ENCODE data around the gene PPFIA2. TPM values are rescaled to one million over a fixed set of nuclear protein-coding genes. Genes with fewer than 3 reads are reported as not detected.

The PPFIA2 gene
- polyA plus RNA-seq, 1 donor = 5.0 TPM

DNA sequence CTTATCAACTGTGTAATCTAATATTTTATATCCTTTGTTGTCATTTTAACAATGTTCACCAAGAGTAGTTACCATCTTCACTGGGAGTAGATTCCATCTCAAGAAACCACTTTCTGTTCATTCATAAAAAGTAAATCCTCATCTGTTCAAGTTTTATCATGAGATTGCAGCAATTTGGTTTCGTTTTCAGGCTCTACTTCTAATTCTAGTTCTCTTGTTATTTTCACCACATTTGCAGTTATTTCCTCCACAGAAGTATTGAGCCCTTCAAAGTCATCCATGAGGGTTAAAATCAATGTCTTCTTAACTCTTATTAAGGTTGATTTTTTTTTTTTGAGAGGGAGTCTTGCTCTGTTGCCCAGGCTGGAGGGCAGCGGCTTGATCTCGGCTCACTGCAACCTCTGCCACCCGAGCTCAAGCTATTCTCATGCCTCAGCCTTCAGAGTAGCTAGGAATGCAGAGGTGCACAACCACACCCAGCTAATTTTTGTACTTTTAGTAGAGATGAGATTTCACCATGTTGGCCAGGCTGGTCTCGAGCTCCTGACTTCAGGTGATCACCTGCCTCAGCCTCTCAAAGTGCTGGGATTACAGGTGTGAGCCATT is 404.7 kb downstream of the PPFIA2 start:
- DNase-seq = no peak

DNA sequence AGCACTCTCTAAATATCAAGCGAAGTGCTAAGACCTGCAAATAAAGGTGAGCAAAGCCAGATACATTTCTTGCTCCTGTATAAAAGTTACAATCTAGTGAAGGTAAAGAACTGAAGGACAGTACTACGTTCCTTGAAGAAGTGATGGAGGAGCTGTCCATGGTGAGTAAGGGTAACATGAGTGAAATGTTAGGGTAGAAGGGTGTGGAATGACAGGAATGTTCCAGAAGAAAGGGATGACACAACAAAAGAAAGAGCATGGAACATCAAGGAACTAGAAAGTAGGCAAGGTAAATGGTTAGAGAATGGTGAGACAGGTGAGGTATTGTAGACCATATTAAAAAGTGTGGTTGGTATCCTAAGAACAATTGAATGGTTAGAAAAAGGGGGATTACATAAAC is 408.8 kb downstream of the PPFIA2 start:
- DNase-seq = peak; percentile 4

DNA sequence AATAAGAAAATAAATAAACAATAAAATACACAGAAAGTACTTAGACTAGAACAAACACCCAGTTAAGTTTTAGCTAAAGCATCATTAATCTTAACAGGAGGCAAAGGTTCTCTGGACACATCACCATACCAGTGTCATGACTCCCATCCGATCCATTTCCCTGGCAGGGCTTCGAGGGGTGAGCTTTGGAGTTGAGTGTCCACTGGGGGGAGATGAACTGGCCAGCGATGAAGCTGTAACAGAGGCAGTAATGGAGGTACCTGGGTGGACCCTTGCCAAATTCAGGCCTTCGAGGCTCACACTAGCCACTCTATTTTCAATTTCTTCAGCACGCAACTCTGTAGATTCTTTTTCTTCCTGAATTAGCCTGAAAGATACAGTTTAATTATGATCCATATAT is 411.7 kb downstream of the PPFIA2 start:
- no peak for DNase-seq

DNA sequence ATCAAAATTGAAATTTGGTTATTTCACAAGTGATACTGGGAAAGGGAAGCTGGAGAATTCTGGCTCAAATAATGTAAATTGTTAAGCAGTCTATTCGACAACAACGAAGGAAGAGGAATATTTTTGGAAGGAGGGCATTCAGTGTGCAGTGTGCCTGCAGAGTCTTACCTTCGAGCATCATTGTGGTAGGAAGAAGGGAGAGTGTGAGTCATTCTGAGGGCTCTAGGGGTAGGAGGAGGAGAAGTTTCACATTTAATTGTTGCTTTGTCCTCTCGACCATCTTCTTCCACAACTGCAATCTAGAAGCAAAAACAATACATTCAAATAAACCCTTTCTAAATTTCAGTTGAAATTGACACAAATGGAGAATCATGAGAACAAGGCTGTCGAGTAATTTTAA is 418.2 kb downstream of the PPFIA2 start:
- DNase-seq = no peak

DNA sequence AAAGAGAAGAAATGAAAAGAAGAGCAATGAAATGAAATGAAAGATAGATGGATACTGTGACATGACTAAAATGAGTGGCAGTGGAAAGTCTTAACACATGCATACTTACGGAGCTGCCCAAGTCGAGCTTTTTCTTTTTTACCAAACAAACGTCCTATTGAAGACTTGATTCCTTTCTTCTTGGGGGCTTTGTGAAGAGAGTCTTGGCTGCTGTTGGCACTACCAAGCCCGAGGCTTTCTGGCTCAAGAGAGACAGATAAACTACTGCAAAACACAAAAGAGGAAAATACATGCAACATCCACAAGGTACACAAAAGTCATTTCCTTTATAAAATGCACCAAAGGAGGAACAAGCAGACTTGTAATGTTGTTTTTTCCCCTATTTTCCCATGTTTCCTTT is 420.1 kb downstream of the PPFIA2 start:
- DNase-seq = no peak

DNA sequence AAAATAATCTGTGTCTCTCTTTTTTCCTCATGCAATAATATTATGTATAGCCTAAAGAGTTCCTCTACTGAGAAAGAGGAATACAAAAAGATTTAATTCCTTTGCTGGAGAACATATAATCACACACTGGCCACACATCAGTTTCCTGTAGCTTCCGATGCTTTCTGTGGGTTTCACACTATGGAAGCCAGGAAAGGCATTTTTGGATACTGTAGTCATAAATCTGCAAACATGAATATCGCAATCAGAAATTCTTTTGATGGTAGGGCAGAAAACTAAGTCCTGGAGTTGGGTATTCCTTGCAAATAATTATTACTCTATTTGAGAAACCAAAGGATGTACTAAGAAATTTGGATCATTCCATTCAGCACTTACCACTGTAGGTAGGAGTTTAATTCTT is 421.3 kb downstream of the PPFIA2 start:
- no peak for DNase-seq

DNA sequence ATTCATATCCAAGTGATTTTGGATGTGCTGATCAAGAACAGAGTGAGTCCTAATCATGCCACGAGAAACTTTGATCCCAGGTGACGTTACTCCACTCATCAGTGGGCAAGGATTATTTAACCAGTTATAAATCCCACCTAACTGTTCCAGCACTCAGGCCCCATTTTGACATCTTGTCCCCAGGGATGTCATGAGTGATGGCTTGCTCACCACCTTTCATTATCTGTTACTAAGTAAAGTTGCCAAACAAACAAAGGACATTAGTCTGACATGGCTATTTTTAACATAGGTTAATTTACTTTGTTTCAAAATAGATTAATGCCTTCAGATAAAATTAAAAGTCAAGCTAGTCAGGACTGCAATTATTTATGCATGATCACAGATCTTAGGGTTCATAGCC is 425.3 kb downstream of the PPFIA2 start:
- no peak for DNase-seq

DNA sequence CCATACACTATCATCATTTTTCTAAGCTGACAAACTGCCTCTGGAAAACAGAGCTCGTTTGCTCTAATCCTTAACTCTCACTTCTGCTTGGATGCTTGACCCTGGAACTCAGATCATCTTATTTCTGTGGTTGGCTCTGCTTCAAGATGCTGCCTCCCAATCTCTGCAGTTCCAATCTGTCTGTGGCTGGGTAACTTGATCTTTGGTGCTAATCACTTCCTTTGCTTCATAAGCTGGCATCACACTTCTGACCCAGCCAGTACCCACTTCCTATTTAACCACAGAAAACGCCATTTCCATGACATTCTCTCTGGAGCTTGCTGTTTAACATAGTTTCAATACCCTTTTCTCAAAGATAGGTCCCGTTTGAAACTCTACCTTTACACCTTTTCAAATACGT is 427.1 kb downstream of the PPFIA2 start:
- no peak for DNase-seq

DNA sequence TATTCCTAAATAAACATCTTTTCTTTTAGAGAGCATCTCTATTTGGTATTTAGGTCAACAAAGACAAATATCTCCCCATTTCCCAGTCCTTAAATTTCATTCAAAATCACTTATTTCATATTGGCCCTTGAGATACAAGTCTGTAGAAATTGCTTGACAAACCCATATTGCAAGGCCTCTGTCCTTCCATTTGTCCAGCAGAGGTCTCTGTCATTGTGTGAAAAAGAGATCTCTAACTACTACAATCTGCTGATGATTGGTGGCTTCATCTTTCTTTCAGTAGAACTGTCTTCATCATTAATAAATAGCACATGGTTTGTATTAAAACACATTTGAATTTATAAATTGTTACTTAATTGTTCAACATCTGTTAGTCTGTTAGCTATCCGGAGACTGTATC is 428.7 kb downstream of the PPFIA2 start:
- DNase-seq = no peak

DNA sequence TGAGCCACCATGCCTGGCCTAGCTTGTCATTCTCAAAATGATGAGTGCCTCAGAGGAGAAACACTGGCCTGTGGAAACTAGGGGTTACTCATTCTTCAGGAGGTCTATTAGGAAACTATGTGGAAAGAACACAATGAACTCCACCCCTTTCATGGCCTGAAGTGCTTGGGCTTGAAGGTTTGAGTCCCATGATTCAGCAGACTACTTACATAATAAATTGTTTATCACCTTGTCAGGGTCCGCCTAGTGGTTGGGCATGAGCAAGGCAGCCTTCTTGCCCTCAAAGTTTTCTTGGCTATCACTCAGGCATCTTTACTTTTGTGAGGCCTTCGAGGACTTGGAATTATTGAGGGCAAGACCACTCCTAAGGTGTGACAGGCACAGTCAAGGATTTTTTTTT is 430.1 kb downstream of the PPFIA2 start:
- no peak for DNase-seq

DNA sequence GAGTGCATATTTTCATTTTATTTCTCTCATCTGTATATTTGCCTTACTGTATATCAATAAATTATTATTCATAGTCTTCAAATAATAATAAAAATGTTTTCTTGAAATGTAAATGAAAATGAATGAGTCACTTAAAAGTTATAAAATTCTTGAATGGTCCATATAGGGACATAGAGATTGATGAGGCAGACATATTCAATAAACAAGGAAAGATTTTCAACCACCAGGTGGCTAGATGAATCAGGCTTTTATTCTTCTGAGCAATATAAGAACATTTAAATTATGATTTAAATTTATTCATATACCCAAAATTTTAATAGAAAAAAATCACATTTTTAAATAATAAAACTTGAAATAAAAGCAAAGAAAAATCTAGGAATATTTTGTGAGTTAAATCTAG is 431.7 kb downstream of the PPFIA2 start:
- no peak for DNase-seq

DNA sequence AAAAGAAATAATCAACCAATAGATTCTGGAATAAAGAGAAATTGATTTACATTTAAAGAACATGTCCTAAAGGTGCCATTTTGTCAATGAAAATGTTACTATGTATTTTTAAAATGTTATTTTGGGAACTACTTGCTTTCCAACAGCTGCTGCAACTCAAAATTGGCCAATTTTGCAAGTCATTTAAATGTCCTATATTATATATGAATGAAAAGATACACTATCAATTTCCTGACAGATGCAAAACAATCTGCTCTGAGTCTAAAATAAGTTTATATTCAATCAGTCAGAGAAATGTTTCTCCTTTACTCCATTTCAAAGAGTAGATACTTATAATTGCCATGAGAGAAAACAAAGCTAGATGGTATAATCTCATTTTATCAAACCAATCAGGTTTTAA is 434.1 kb downstream of the PPFIA2 start:
- DNase-seq = no peak

DNA sequence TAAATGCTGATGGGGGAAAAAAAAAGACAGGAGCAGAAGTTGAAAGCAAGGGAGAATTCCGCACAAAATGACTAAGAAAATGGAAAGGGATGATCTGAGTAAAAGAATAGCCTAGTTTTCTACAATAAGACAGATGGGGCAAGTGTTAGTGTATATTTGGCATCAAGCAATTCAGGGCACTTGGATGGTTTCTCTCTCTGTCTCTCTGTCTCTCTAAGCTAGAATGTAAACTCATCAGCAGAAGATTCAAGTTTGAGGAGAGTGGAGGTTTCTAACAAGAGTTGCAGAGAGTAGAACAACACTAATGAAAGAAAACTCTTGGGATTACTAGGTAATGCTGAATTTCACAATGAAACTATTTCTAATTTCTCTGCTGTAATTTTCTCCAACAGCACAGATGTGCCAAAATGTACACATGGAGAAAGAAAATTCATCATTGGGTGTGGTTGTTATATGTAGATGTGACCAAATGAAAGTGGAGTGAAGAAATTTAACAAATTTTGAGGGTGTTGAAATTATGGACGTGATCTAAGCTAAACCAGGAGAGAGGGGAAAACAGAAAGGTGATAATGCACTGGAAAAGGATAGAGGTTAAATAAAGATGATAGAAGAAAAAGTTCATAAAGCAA is 444.1 kb downstream of the PPFIA2 start:
- DNase-seq = no peak

DNA sequence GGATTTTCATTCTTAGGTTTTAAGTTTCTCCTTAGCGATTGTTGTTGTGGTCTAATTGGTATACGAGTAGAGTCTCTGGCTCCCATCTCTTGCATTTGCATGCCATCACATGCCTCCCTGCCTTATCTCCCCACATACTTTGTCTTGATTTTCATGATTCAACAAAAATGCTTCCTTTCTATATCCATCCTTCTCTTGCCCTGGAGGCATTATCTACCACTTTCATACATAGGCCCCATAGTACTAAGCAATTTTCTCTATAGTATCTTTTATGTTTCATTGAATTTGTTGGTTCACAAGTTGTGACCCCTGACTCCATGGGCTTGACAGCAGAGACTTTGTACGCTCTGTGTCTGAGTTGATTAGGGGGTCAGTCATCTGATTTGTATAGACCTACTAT is 455.2 kb downstream of the PPFIA2 start:
- no peak for DNase-seq

DNA sequence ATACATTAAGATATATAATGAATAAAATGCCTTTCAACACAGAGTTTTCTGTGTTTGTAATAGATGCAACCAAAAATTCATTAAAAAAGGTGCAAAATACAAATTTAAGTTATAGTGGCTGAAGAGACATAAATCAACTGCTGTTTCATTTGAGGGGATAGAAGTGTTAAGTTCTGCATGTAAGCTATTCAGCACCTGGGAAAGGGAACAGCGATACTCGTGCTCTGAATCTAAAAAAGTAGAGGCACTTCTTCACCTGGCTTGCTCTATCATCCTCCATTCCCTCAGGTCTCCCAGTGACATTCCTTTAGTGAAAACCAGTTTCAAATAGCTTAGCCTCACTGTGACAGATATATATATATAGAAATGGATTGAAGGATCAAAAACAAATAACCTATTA is 458.7 kb downstream of the PPFIA2 start:
- DNase-seq = peak; percentile 22

DNA sequence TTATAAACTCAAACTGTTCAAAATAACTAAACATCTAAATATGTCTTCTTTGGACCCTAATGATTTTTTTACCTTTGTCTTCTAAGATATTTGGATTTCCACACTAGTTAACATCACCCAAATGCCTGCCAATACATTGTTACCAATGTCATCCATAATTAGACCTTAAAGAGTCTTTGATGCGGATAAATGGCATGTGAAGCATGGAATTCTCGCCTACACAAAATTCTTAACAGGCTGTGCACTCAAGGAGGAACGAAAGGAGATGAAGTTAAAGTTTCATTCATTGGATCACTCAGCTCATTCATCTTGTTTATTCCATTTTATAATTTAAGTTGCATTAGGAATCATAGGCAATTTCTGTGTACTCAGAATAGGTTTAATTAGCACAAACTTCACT is 461.5 kb downstream of the PPFIA2 start:
- no peak for DNase-seq

DNA sequence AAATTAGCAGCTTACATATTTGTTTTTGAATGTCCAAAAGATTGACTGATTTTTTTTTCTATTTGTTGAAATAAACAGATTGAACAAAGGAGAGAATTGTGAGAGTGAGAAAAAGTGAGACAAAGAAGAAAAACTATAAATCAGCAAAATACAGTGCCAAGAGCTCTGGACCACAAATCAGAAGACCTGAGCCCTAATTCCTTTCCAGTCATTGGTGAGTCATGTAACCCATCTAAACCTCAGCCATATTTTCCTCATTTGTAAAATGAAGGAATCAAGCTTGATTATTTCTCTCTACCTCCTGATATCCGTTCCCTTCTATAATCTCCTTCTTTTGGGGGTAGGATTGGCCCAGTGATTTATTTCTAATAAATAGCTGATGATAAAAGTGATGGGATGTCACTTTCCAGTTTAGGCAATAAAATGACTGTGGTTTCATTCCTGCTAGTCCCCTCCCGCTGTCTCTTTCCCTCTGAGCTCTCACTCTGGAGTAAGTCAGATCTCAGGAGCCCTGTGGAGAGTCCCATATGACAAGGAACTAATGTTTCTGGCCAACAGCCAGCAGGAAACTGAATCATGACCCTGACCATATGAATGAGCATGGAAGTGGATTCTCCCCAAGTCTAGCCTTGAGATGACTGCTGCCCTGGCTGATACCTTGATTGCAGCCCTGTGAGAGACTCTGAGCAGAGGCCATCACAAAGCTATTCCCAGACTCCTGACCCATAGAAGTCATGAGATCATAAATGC is 462.4 kb downstream of the PPFIA2 start:
- DNase-seq = no peak

DNA sequence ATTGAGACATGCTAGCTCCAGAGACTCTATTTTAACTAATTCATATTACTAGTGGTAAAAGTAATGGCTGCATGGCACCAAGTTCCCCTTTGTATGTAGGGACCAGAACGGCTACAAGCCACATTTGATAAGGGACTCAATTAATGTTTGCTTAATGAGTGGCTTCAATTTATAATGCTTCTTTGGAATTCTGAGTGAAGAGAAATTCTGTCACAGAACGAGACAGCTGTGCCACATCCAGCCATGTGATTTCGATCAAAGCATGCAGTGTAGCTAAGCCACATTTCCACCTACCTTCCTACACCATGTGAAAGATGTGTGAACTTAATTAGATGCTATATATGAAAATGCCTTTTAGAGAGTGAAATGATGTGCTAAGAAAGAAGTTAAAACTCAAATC is 463.9 kb downstream of the PPFIA2 start:
- DNase-seq = no peak

DNA sequence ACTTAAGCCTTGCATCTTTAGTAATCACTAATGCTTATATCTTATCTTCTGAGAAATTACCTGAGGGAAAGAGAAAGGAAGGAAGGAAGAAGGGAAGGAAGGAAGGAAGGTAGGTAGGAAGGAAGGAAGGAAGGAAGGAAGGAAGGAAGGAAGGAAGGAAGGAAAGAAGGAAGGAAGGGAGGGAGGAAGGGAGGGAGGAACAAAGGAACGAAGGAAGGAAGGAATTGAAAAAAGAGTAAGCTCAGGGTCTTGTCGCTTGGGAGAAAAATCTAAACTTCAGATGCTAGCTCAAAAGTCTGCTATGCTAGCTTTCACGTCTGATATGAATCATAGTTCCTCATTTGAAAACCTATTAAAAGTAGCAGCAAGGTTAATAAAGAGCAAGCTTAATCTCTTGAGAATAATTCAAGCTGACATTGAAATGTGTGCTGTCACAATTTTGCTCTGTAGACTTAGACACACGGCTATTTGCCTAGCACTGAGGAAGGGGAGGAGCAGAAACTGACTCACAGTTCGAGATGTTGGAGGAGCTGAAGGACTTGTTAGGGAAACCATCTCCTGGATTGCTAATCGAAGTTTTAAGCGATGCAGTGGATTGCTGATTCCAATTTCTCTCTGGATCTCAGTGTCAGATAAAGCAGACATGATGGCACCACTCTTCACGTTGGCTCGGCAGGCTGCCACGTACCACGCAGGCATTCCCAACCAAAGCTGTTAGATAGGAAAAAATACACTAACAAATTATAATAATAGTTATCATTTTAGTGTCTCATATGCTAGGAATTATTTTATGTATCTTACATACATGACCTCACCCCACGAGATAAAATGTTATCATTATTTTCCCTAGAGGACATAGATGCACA is 464.6 kb downstream of the PPFIA2 start:
- DNase-seq = no peak

DNA sequence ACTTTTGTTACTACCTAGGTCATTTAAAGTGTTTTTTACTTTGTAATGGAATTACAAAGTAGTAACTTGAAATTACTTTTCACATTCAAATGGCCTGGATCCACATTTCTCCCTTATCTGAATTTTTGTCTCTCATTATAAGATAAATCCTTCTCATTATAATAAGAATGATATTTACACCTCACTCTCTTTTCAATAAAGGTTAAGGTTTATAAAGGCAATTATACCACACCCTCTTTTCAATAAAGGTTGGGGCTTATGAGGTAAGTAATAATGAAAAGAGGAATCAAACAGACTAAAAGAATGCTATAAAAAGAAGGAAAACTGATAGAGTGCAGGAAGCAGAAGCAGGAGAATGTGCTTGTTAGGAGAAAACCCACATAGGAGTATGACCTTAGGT is 470.5 kb downstream of the PPFIA2 start:
- no peak for DNase-seq

DNA sequence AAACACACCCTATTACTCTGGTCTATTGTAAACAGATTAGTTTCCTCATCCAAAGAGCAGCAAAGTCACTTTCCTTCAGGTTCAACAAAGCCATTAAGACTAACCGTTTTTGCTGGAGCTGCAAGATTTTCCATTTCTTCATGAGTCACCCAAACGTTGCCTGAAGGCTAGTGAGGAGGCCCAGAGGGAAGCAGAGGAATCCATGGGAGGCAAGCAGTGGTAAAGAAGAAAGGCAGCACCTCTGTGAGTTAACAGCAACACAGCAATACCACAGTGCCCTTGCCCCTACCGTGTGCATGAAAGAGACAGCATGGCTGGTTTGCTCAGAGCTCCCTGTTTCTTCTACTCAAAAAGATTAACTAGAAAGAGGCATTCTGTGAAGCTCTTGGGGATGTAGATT is 475.0 kb downstream of the PPFIA2 start:
- DNase-seq = no peak

DNA sequence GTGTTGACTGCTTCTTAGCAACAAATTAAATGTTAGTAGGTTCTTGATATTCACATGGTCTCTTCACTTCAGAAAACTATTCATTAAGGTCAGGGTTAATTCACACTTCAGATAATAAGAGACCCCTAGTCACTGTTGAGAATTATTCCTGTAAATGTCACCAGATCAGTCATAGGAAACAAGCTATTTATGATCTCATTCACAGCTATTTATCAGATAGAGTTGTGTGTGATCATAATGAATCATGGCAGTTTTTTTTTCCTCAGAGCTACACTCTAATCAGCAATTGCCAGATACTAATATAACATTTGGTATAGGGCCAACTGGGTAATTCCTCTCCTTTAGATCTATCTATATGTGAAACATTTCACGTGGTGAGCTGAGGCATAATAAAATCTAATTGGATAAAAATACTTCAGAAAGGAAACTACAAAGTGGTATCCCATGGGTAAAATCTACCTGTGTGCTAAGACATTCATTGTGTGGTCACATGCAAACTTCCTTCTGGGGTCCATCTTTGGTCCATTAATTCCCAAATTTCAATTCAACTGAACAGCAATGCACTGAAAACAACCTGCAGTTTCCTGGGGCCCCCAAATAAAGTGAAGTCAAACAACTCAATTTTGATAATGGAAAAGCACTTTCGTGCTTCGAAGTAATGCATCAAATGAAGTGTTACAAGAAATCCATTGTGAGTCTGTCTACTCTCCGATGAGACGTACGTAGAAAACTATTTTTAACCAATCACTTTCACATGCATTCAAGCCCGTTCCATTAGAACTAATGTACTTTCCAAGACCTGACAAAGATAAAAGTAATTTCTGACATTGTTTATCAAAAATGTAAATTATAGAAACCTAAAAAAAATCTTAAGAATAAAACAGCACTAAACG is 484.3 kb downstream of the PPFIA2 start:
- DNase-seq = no peak

Measured in left kidney (tissue), 2 donors.